ENCODE results near the gene KLK3.
"Not testable (repeated sequence)": the region's sequence is repeated elsewhere in the genome, so short reads cannot be mapped to it uniquely, and the experiment has no call there.

The KLK3 gene

DNA sequence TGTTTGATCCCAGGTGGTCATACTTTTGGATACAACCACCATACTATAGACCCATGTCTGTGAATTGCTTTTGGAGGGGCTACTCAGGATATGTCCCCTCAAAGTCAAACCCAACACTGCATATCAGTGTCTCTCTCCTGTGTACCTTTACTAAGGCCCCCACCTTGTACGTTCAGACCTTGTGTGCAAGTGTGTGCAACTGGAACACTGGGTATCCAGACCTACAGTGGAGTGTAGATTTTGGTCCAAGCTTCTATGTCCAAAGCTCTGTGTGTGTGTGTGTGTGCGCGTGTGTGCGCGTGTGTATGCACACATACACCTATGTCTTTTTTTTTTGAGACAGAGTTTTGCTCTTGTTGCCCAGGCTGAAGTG, 36.5 kb downstream of the KLK3 start:
- H4K91ac ChIP-seq (ENCODE audit: low read depth, low read length, poor library complexity): no peak overlapping the region
- H2BK12ac ChIP-seq (ENCODE audit: low read length): no peak overlapping the region
- H3K4ac ChIP-seq (ENCODE audit: low read length): no peak overlapping the region
- peaks cover 0 to 15% of the 10 kb centered on the region in 2 donors for H3K9me3 ChIP-seq (replicated peaks in 1 of 2; ENCODE audit: control insufficient read depth in 2 of 2, insufficient read depth in 1 of 2, low read depth in 1 of 2, low read length in 2 of 2)
- no peaks in the 10 kb centered on the region for H3K4me1 ChIP-seq (ENCODE audit: control insufficient read depth in 2 of 2, insufficient read depth in 1 of 2, low read depth in 1 of 2, low read length in 2 of 2)
- H3K27me3 ChIP-seq (ENCODE audit: control insufficient read depth in 3 of 3, insufficient read depth in 3 of 3, low read depth in 1 of 3, low read length in 3 of 3): peaks cover 0 to 4% (median 2%) of the 10 kb centered on the region in 3 experiments
- no peak overlapping the region for H3K27ac ChIP-seq (replicated peaks; ENCODE audit: low read length)
- H3K14ac ChIP-seq (ENCODE audit: low read length): no peak overlapping the region
- no peak overlapping the region for H3K23ac ChIP-seq (ENCODE audit: low read depth, low read length, poor library complexity)
- no CpG with 5 or more reads among the region's 5 CpGs for WGBS, 2 donors (ENCODE audit: extremely low coverage in 2 of 2, insufficient read length in 2 of 2, insufficient replicate concordance in 1 of 2)
- H3K18ac ChIP-seq (ENCODE audit: low read length): no peak overlapping the region
- no peak for DNase-seq (ENCODE audit: low spot score)
- H3K79me1 ChIP-seq (ENCODE audit: low read depth, low read length): no peaks in the 10 kb centered on the region
- no peak overlapping the region for H2BK5ac ChIP-seq (ENCODE audit: low read length)
- H2BK120ac ChIP-seq (ENCODE audit: low read depth, low read length): no peak overlapping the region
- no peak overlapping the region for H2AK5ac ChIP-seq (ENCODE audit: low read depth, low read length)
- H3K4me3 ChIP-seq (ENCODE audit: low read length in 2 of 2): no peak overlapping the region
- H2BK15ac ChIP-seq (ENCODE audit: low read length): no peak overlapping the region
- H3K9ac ChIP-seq (ENCODE audit: low read depth, low read length, poor library complexity): peak overlapping the region; percentile 15
- H3K36me3 ChIP-seq (replicated peaks in 1 of 2; ENCODE audit: control insufficient read depth in 2 of 2, insufficient read depth in 2 of 2, low read length in 2 of 2): no peaks in the 10 kb centered on the region
- no peak overlapping the region for H4K8ac ChIP-seq (ENCODE audit: low read depth, low read length)
- no peak overlapping the region for H3K4me2 ChIP-seq (ENCODE audit: insufficient read depth, low read length, poor library complexity, severe bottlenecking)
- H2AFZ ChIP-seq (ENCODE audit: low read length): no peak overlapping the region

DNA sequence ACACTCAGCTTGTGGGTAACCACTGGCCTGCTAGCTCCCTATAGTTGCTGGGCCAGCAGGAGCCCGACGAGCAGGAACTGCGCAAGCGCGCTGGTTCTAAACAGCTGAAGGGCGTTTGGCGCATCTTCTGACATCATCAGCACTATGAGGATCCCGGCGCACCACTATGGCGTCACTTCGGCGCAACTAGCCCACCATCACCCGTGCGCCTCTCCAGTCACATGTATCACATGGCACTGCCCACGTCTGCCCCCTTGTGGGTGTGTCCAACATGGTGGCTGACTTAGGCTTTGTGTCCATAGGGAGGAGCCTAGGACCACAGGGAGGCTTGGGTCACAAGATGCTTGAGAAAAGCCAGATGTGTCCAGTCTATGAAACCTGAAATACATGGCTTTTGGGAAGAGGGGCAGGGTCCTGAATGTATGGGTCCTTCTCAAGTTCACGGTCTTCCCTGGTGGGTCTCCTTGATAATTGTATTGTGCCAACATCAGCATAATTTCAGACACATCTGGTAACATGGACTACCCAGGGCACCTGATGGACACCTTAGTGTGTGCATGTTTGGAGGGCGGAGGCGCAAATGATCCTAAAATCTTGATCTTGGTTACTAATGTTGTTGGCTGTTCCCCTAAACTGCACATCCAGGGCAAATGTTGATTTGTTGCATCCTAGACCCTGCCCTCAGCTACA, 38.5 kb downstream of the KLK3 start:
- Histone ChIP-seq H3K27me3 (ENCODE audit: control insufficient read depth in 3 of 3, insufficient read depth in 3 of 3, low read depth in 1 of 3, low read length in 3 of 3) (peaks cover 0 to 4% (median 2%) of the 10 kb centered on the region in 3 experiments), H4K91ac (ENCODE audit: low read depth, low read length, poor library complexity) (no peak overlapping the region), H2BK15ac (ENCODE audit: low read length) (no peak overlapping the region), H2BK12ac (ENCODE audit: low read length) (no peak overlapping the region), H2BK5ac (ENCODE audit: low read length) (no peak overlapping the region), H2AFZ (ENCODE audit: low read length) (no peak overlapping the region), H3K79me1 (ENCODE audit: low read depth, low read length) (no peaks in the 10 kb centered on the region), H2BK120ac (ENCODE audit: low read depth, low read length) (no peak overlapping the region), H3K23ac (ENCODE audit: low read depth, low read length, poor library complexity) (no peak overlapping the region), H3K36me3 (replicated peaks in 1 of 2; ENCODE audit: control insufficient read depth in 2 of 2, insufficient read depth in 2 of 2, low read length in 2 of 2) (no peaks in the 10 kb centered on the region), H3K9ac (ENCODE audit: low read depth, low read length, poor library complexity) (no peak overlapping the region), H3K4me2 (ENCODE audit: insufficient read depth, low read length, poor library complexity, severe bottlenecking) (no peak overlapping the region), H3K27ac (replicated peaks; ENCODE audit: low read length) (no peak overlapping the region), H2AK5ac (ENCODE audit: low read depth, low read length) (no peak overlapping the region), H3K4me1 (ENCODE audit: control insufficient read depth in 2 of 2, insufficient read depth in 1 of 2, low read depth in 1 of 2, low read length in 2 of 2) (no peaks in the 10 kb centered on the region), H3K18ac (ENCODE audit: low read length) (no peak overlapping the region), H3K14ac (ENCODE audit: low read length) (no peak overlapping the region), H3K4me3 (ENCODE audit: low read length in 2 of 2) (peak overlapping the region in 1 of 2 donors; percentile 3), H3K9me3 (replicated peaks in 1 of 2; ENCODE audit: control insufficient read depth in 2 of 2, insufficient read depth in 1 of 2, low read depth in 1 of 2, low read length in 2 of 2) (peaks cover 0 to 13% of the 10 kb centered on the region in 2 donors), H4K8ac (ENCODE audit: low read depth, low read length) (no peak overlapping the region), H3K4ac (ENCODE audit: low read length) (no peak overlapping the region)
- WGBS, 2 donors (ENCODE audit: extremely low coverage in 2 of 2, insufficient read length in 2 of 2, insufficient replicate concordance in 1 of 2): no CpG with 5 or more reads among the region's 18 CpGs
- no peak for DNase-seq (ENCODE audit: low spot score)

DNA sequence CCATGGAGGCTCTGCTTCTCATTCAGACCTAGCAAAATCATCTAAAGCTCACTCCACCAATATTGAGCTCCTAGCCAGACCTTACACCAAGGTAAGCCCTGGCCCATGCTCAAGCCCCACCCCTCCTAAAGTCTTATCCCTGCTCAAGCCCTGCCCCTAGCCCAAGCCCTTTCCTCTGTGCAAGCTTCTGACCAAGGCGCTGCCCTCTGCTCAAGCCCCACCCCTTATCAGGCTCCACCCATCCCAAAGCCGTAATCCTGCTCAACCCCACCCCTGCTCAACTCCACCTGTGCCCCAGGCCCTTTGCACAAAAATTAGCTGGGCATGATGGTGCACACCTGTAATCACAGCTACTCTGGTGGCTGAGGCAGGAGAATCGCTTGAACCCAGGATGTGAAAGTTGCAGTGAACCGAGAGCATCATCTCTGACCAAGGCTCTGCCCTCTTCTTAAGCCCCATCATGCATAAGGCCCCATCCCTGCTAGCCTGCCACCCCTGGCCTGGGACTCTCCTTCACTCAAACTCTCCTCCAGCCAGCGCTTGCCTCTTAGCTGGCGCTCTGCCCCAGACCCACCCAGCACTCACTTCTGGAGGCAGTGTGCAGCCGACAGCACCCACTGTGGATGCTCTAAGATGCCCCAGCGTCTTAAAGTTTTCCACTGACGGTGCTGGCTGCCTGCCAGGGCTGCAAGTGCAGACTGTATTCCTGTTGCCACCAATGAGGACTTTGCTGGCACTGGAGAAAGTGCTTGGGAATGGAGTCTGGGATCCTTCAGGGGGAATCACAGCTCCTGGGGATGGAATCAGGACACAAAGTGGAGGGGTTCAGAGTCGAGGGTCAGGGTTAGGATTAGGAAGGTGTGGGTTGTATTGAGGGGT, 40.0 kb downstream of the KLK3 start:
- peak overlapping the region; percentile 27 for H3K18ac ChIP-seq (ENCODE audit: low read length)
- DNase-seq (ENCODE audit: low spot score): no peak
- no peaks in the 10 kb centered on the region for H3K36me3 ChIP-seq (replicated peaks in 1 of 2; ENCODE audit: control insufficient read depth in 2 of 2, insufficient read depth in 2 of 2, low read length in 2 of 2)
- H3K9ac ChIP-seq (ENCODE audit: low read depth, low read length, poor library complexity): no peak overlapping the region
- H3K4me3 ChIP-seq (ENCODE audit: low read length in 2 of 2): no peak overlapping the region
- no peak overlapping the region for H2BK12ac ChIP-seq (ENCODE audit: low read length)
- no peak overlapping the region for H3K4ac ChIP-seq (ENCODE audit: low read length)
- H4K8ac ChIP-seq (ENCODE audit: low read depth, low read length): no peak overlapping the region
- H3K79me1 ChIP-seq (ENCODE audit: low read depth, low read length): no peaks in the 10 kb centered on the region
- H4K91ac ChIP-seq (ENCODE audit: low read depth, low read length, poor library complexity): no peak overlapping the region
- WGBS, 2 donors (ENCODE audit: extremely low coverage in 2 of 2, insufficient read length in 2 of 2, insufficient replicate concordance in 1 of 2): 100% methylated on average over 1 of the region's 10 CpGs; no CpG with 5 or more reads in 1 of the 2 donors
- H2BK15ac ChIP-seq (ENCODE audit: low read length): no peak overlapping the region
- no peak overlapping the region for H2AK5ac ChIP-seq (ENCODE audit: low read depth, low read length)
- H3K9me3 ChIP-seq (replicated peaks in 1 of 2; ENCODE audit: control insufficient read depth in 2 of 2, insufficient read depth in 1 of 2, low read depth in 1 of 2, low read length in 2 of 2): peaks cover 0 to 12% of the 10 kb centered on the region in 2 donors
- H2BK5ac ChIP-seq (ENCODE audit: low read length): no peak overlapping the region
- H2AFZ ChIP-seq (ENCODE audit: low read length): no peak overlapping the region
- H3K27ac ChIP-seq (replicated peaks; ENCODE audit: low read length): no peak overlapping the region
- no peaks in the 10 kb centered on the region for H3K4me1 ChIP-seq (ENCODE audit: control insufficient read depth in 2 of 2, insufficient read depth in 1 of 2, low read depth in 1 of 2, low read length in 2 of 2)
- no peak overlapping the region for H2BK120ac ChIP-seq (ENCODE audit: low read depth, low read length)
- no peak overlapping the region for H3K4me2 ChIP-seq (ENCODE audit: insufficient read depth, low read length, poor library complexity, severe bottlenecking)
- H3K27me3 ChIP-seq (ENCODE audit: control insufficient read depth in 3 of 3, insufficient read depth in 3 of 3, low read depth in 1 of 3, low read length in 3 of 3): peaks cover 0 to 2% (median 0%) of the 10 kb centered on the region in 3 experiments
- no peak overlapping the region for H3K23ac ChIP-seq (ENCODE audit: low read depth, low read length, poor library complexity)
- peak overlapping the region; percentile 75 for H3K14ac ChIP-seq (ENCODE audit: low read length)

GRCh38 chr19:50896089-50896590, 41.4 kb downstream of the KLK3 start:
- not testable (repeated sequence) for H3K4me2 ChIP-seq (ENCODE audit: insufficient read depth, low read length, poor library complexity, severe bottlenecking); H3K27me3 ChIP-seq (ENCODE audit: control insufficient read depth in 3 of 3, insufficient read depth in 3 of 3, low read depth in 1 of 3, low read length in 3 of 3); H3K23ac ChIP-seq (ENCODE audit: low read depth, low read length, poor library complexity); H2AK5ac ChIP-seq (ENCODE audit: low read depth, low read length); H3K27ac ChIP-seq (replicated peaks; ENCODE audit: low read length); H3K9ac ChIP-seq (ENCODE audit: low read depth, low read length, poor library complexity); H3K79me1 ChIP-seq (ENCODE audit: low read depth, low read length); H3K14ac ChIP-seq (ENCODE audit: low read length); H4K91ac ChIP-seq (ENCODE audit: low read depth, low read length, poor library complexity); H3K4me3 ChIP-seq (ENCODE audit: low read length in 2 of 2); H3K36me3 ChIP-seq (replicated peaks in 1 of 2; ENCODE audit: control insufficient read depth in 2 of 2, insufficient read depth in 2 of 2, low read length in 2 of 2); H3K18ac ChIP-seq (ENCODE audit: low read length); H4K8ac ChIP-seq (ENCODE audit: low read depth, low read length); H2BK120ac ChIP-seq (ENCODE audit: low read depth, low read length); DNase-seq (ENCODE audit: low spot score); H3K4me1 ChIP-seq (ENCODE audit: control insufficient read depth in 2 of 2, insufficient read depth in 1 of 2, low read depth in 1 of 2, low read length in 2 of 2); H2AFZ ChIP-seq (ENCODE audit: low read length); H2BK5ac ChIP-seq (ENCODE audit: low read length); H3K4ac ChIP-seq (ENCODE audit: low read length); H2BK12ac ChIP-seq (ENCODE audit: low read length); H2BK15ac ChIP-seq (ENCODE audit: low read length)
- H3K9me3 ChIP-seq (replicated peaks in 1 of 2; ENCODE audit: control insufficient read depth in 2 of 2, insufficient read depth in 1 of 2, low read depth in 1 of 2, low read length in 2 of 2): peaks cover 0 to 12% of the 10 kb centered on the region in 2 donors
- WGBS, 2 donors (ENCODE audit: extremely low coverage in 2 of 2, insufficient read length in 2 of 2, insufficient replicate concordance in 1 of 2): no CpG with 5 or more reads among the region's 9 CpGs
